Activated naive CD4-positive, alpha-beta T cell (primary cell): ENCODE results near the gene OAS2.
A peak's percentile ranks its signal among the peaks of the same experiment; 100 is the strongest.

ENCODE experiments used
- DNase-seq, 4 experiments: peaks; one replicate each; lab custom pipeline; 2025; lab: John Stamatoyannopoulos, UW

OAS2 gene

GRCh38 chr12:112978163-112979040, at the start of gene OAS2:
TSS of gene OAS2 (plus strand) at chr12:112978519. CDS start at chr12:112978609, 90 bp downstream.
- DNase-seq, result peak; percentile 13 to 73 (median 48)

- no peak for DNase-seq
Measured at GRCh38 chr12:112928978-112929377, 49.3 kb upstream of the OAS2 start.

GRCh38 chr12:112929715-112930114, 48.6 kb upstream of the OAS2 start:
- DNase-seq, result no peak

GRCh38 chr12:112930350-112930749, 48.0 kb upstream of the OAS2 start:
- no peak for DNase-seq

GRCh38 chr12:112932485-112933128, 45.7 kb upstream of the OAS2 start:
- DNase-seq, result no peak

- no peak for DNase-seq
Measured at GRCh38 chr12:112933129-112933505, 45.2 kb upstream of the OAS2 start.

GRCh38 chr12:112936264-112936663, 42.1 kb upstream of the OAS2 start:
- DNase-seq, result no peak

GRCh38 chr12:112936927-112937326, 41.4 kb upstream of the OAS2 start:
- DNase-seq, result no peak

- peak in 3 of 4 experiments; percentile 4 to 52 (median 30) for DNase-seq
Measured at GRCh38 chr12:112937741-112938719, 40.3 kb upstream of the OAS2 start, which contains the start of gene OAS3. TSS of gene OAS3 (plus strand) at chr12:112938474. CDS start at chr12:112938531, 57 bp downstream.

GRCh38 chr12:112938751-112939150, 39.6 kb upstream of the OAS2 start:
- no peak for DNase-seq

GRCh38 chr12:112939761-112940381, 38.4 kb upstream of the OAS2 start:
- no peak for DNase-seq

GRCh38 chr12:112941528-112942335, 36.6 kb upstream of the OAS2 start:
- no peak for DNase-seq

GRCh38 chr12:112942572-112942971, 35.7 kb upstream of the OAS2 start:
- DNase-seq, result no peak

- DNase-seq, result no peak
Measured at GRCh38 chr12:112944024-112944690, 34.2 kb upstream of the OAS2 start.

- no peak for DNase-seq
Measured at GRCh38 chr12:112945515-112945914, 32.8 kb upstream of the OAS2 start.

- no peak for DNase-seq
Measured at GRCh38 chr12:112946236-112947000, 31.9 kb upstream of the OAS2 start.

- DNase-seq, result no peak
Measured at GRCh38 chr12:112947314-112947713, 31.0 kb upstream of the OAS2 start.

GRCh38 chr12:112947761-112948160, 30.6 kb upstream of the OAS2 start:
- no peak for DNase-seq

GRCh38 chr12:112948806-112949205, 29.5 kb upstream of the OAS2 start:
- DNase-seq, result no peak
